Smooth muscle cell (in vitro differentiated cells): ENCODE measurements around the gene AFAP1L1. TPM values are rescaled to one million over a fixed set of nuclear protein-coding genes. Genes with fewer than 3 reads are reported as not detected.

Experiments
- DNase-seq: peaks from one replicate; lab custom pipeline; 2025; ENCODE audit not compliant: unreplicated experiment; lab: John Stamatoyannopoulos, UW
- H2AFZ ChIP-seq: fragments of 200-600 bp; sonication (generic); 2 replicates; pipeline ENCODE4 v1.6.0; 2016; ENCODE audit warnings: antibody characterized with exemption, low read depth, mild to moderate bottlenecking
- H3F3A ChIP-seq: fragments of 200-600 bp; sonication (generic); 2 replicates; pipeline ENCODE4 v1.6.0; 2017; ENCODE audit warnings: antibody characterized with exemption, low read depth
- H3K27ac ChIP-seq: fragments of 200-600 bp; sonication (generic); 2 replicates; pipeline ENCODE4 v1.5.1; 2016; ENCODE audit warnings: low read depth, mild to moderate bottlenecking
- H3K27me3 ChIP-seq: fragments of 200-600 bp; sonication (generic); 2 replicates; pipeline ENCODE4 v1.6.1; 2016; ENCODE audit warnings: low read depth, mild to moderate bottlenecking
- H3K36me3 ChIP-seq: fragments of 200-600 bp; sonication (generic); 2 replicates; pipeline ENCODE4 v1.5.1; 2016; ENCODE audit warnings: low read depth
- H3K4me1 ChIP-seq: fragments of 200-600 bp; sonication (generic); 2 replicates; pipeline ENCODE4 v1.5.1; 2016; ENCODE audit warnings: low read depth
- H3K4me2 ChIP-seq: fragments of 200-600 bp; sonication (generic); 2 replicates; pipeline ENCODE4 v1.6.0; 2016; ENCODE audit warnings: mild to moderate bottlenecking
- H3K4me3 ChIP-seq: fragments of 200-600 bp; sonication (generic); 2 replicates; pipeline ENCODE4 v1.5.1; 2016; ENCODE audit warnings: mild to moderate bottlenecking
- H3K79me2 ChIP-seq: fragments of 200-600 bp; sonication (generic); 2 replicates; pipeline ENCODE4 v1.6.0; 2016; ENCODE audit warnings: low read depth, mild to moderate bottlenecking
- H3K9ac ChIP-seq: fragments of 200-600 bp; sonication (generic); 2 replicates; pipeline ENCODE4 v1.6.0; 2016; ENCODE audit warnings: low read depth
- H3K9me3 ChIP-seq: fragments of 200-600 bp; sonication (generic); replicated peaks from 2 replicates; pipeline ENCODE4 v1.5.1; 2016; ENCODE audit warnings: low read depth
- H4K20me1 ChIP-seq: fragments of 200-600 bp; sonication (generic); 2 replicates; pipeline ENCODE4 v1.6.0; 2016; ENCODE audit warnings: low read depth
- CTCF ChIP-seq: fragments of 200-600 bp; sonication (generic); IDR thresholded peaks from 2 replicates; pipeline ENCODE4 v1.5.1; 2017; ENCODE audit warnings: borderline replicate concordance, mild to moderate bottlenecking, antibody characterized with exemption; ENCODE audit not compliant: insufficient read depth, poor library complexity, severe bottlenecking
- WGBS: methylation state at CpG from one replicate; pipeline ENCODE4 v1.1.7; 2016; ENCODE audit warnings: low lambda C conversion rate; 5-methylcytosine and 5-hydroxymethylcytosine counted together
- polyA plus RNA-seq: library from polyadenylated mRNA; unstranded; fragments of >200 nt; fragmentation: Nextera tagmentation; extraction: Ambion mirVana; gene quantifications from 2 replicates; pipeline ENCODE4 v1.2.1, GENCODE V29; 2016
- total RNA-seq: library from RNA; depleted of rRNA; stranded (reverse); fragments of >200 nt; gene quantifications from 2 replicates; pipeline ENCODE4 v1.2.3, GENCODE V29; 2014

The AFAP1L1 gene
- total and polyA plus RNA-seq, 2 experiments from 2014 or later = 0.59 to 2.3 TPM

GRCh38 chr5:149301049-149301743 lies 29.5 kb downstream of the AFAP1L1 start:
- Histone ChIP-seq H3F3A (peaks cover 10% of the 10 kb centered on the region), H3K36me3 (no peaks in the 10 kb centered on the region), H2AFZ (no peak overlapping the region), H3K4me3 (no peak overlapping the region), H3K9ac (no peak overlapping the region), H3K27me3 (no peaks in the 10 kb centered on the region), H4K20me1 (no peaks in the 10 kb centered on the region), H3K9me3 (no peaks in the 10 kb centered on the region), H3K4me2 (no peak overlapping the region), H3K27ac (no peak overlapping the region), H3K79me2 (no peaks in the 10 kb centered on the region), H3K4me1 (no peaks in the 10 kb centered on the region)
- no peak for TF ChIP-seq CTCF
- DNase-seq = no peak
- WGBS = 92% methylated on average over 13 of the region's 13 CpGs

DNA sequence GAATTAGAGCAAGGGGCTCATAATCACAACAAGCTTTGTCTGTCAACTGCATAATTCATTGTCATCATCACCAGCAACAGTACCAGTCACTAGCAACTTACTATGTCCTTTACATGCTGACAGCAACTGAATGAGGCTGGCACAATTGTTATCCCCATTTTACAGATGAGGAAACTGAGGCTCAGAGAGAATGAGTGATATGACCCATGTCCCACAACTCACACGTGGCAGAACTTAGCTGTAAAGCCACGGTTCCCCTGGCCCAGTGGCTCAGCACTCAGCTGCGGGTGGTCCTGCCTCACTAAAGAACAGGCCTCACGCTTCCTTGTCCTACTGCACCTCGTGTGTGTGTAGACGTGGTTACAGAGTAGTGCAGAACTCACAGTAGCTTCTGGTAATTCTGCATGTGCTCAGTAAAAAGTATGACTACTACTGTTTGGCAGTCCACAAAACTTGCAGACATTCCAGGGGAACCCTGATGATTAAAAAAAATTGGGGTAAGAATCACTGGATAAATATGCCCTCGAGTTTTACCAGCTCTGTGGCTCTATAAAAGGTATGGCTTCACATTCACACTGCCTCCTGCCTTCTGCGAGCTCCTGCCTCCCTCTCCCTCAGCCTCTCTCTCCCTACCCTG lies 30.2 kb downstream of the AFAP1L1 start:
- Histone ChIP-seq H3K4me2 (no peak overlapping the region), H3K36me3 (no peaks in the 10 kb centered on the region), H3K79me2 (no peaks in the 10 kb centered on the region), H3F3A (peaks cover 8% of the 10 kb centered on the region), H3K9ac (no peak overlapping the region), H3K27ac (no peak overlapping the region), H3K9me3 (no peaks in the 10 kb centered on the region), H3K4me3 (no peak overlapping the region), H4K20me1 (no peaks in the 10 kb centered on the region), H3K4me1 (no peaks in the 10 kb centered on the region), H2AFZ (no peak overlapping the region), H3K27me3 (no peaks in the 10 kb centered on the region)
- 80% methylated on average over 8 of the region's 8 CpGs for WGBS
- DNase-seq = no peak
- no peak for TF ChIP-seq CTCF

DNA sequence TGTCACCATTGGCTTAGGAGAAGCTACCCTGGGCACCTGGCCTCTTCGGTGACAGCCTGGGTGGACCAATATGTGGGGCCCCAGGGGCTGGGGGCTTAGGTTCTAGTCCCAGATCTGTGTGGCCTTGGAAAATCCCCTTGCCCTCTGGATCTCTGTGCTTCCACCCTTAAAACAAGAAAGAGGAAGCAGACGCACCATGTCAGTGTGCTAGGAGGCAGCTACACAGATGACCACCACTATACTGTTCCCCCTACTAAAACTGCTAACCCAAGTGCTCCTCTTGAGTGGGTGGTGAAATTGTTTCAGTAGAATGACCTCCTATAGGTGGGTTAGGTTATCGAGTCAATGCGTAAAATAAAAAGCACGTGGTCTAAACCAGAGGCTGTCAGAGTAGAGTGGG lies 31.0 kb downstream of the AFAP1L1 start:
- H3K4me2 ChIP-seq = no peak overlapping the region

More for the DNA sequence above, 31.0 kb downstream of the AFAP1L1 start:
- no peaks in the 10 kb centered on the region for H3K79me2 ChIP-seq
- H3K4me1 ChIP-seq = no peaks in the 10 kb centered on the region
- WGBS = 99% methylated on average over 5 of the region's 5 CpGs
- H3K36me3 ChIP-seq = no peaks in the 10 kb centered on the region
- H3K9ac ChIP-seq = no peak overlapping the region
- H4K20me1 ChIP-seq = no peaks in the 10 kb centered on the region
- no peak overlapping the region for H2AFZ ChIP-seq
- no peaks in the 10 kb centered on the region for H3K9me3 ChIP-seq
- DNase-seq = no peak
- peaks cover under 1% of the 10 kb centered on the region for H3F3A ChIP-seq
- H3K4me3 ChIP-seq = no peak overlapping the region
- TF ChIP-seq CTCF = no peak
- H3K27me3 ChIP-seq = no peaks in the 10 kb centered on the region
- H3K27ac ChIP-seq = no peak overlapping the region
